HFF-Myc (cell line): ENCODE results near the gene SRSF7.

Experiments
- DNase-seq: peaks from one replicate; pipeline ENCODE4 v3.0.0-alpha.2; 2011; ENCODE audit warnings: low read depth; ENCODE audit errors: extremely low read depth
- H3K4me3 ChIP-seq: replicated peaks from 2 replicates; pipeline ENCODE4 v1.5.1; 2011; ENCODE audit warnings: low read depth, mild to moderate bottlenecking, control low read depth, low read length
- CTCF ChIP-seq: IDR thresholded peaks from 2 replicates; pipeline ENCODE4 v1.5.1; 2012; ENCODE audit warnings: mild to moderate bottlenecking, low read depth, low read length, control low read depth; ENCODE audit errors: missing control alignments

Gene SRSF7

GRCh38 chr2:38754506-38754905 is 3.3 kb upstream of the SRSF7 start:
- H3K4me3 ChIP-seq, result no peak overlapping the region
- DNase-seq, result no peak
- TF ChIP-seq CTCF, result no peak

- H3K4me3 ChIP-seq, result no peak overlapping the region
- no peak for TF ChIP-seq CTCF
- no peak for DNase-seq
Measured at GRCh38 chr2:38754049-38754448, 2.9 kb upstream of the SRSF7 start.

- peak overlapping the region; percentile 68 for H3K4me3 ChIP-seq
- no peak for DNase-seq
- no peak for TF ChIP-seq CTCF
Measured at GRCh38 chr2:38751596-38752410, 642 bp upstream of the SRSF7 start.

DNA sequence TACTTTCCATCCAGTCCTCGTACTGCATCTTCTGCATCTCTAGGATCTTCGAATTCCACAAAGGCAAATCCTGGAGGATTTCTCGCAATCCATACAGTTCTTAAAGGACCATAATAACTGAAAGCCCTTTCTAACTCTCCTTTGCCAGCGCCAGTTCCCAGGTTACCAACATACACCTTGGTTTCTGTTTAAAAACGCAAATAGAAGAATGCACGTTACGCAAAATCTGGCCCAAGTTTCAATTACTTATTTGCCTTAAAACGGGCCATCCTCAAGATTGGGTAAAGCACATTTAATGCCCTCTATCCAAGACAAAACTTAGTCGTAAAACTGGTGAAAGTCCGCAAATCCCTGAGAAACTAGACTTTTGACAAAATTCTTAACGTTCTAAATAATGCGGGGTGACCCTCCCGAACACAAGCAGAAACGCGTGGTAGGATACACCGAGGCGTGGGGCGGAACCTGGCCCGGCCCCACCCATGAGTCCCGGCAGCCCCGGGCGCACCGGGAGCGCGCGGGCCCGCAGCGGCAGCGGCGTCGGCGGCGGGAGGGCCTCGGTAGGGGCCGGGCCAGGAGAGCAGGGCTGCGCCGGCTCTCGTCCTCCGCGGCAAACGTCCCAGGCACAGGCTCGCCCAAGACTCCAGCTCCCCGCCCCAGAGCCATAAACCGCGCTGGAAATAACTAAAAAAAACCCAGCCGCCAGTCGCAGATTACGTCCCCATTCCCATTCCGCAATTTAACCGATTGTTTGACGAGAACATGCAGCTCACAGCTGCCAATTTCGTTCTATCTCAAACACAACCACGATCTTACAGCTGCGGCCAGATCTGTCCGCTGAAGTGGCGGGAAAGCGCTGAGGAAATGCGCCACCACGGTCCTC is 910 bp downstream of the SRSF7 start:
- DNase-seq, result no peak
- TF ChIP-seq CTCF, result no peak
- H3K4me3 ChIP-seq, result peak overlapping the region; percentile 68

DNA sequence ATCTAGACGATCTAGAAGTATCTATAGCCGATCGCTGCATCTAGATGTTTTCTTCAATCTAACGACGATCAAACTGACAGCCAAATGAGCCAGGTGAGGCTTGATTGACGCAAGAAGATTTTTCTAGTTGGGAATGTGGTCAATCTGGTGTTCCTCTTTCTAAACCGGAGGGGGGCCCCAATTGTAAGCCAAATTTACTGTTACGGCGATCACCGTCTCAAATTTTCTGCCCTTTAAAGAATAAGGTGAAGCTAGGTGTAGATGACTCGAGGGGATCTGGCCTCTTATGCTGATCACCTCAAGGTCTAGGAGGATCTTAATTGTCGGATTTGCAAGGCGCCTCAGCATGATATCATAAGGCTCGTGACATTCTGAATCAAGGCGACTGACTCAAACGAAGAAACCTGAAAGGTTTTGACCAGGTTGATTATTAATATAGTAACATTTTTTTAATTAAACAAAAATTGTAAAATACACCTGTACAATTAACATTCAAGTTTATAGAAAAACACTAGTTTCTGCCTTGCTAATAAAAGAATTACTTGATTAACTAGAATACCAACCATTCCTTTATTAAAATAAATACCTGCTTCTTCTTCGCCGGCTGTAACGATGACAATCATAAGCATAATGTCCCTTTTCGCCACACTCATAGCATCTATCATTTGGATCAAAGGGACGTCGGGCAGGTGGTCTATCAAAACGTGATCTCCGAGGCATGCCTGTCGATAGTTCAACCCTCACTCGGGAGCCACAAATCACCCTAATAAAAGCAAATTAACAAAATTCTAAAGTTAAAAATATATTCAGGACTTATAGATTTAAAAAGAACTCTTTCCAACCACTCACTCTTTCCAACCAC is 2.0 kb downstream of the SRSF7 start:
- no peak for TF ChIP-seq CTCF
- DNase-seq, result no peak

GRCh38 chr2:38748391-38748790 is 2.8 kb downstream of the SRSF7 start:
- no peak for DNase-seq
- TF ChIP-seq CTCF, result no peak
- peak overlapping the region; percentile 68 for H3K4me3 ChIP-seq

More for the DNA sequence above, 2.0 kb downstream of the SRSF7 start:
- H3K4me3 ChIP-seq, result peak overlapping the region; percentile 68
